Measurements from ENCODE around the gene CTSL. TPM values are rescaled to one million over a fixed set of nuclear protein-coding genes. Genes with fewer than 3 reads are reported as not detected.
"Not testable (repeated sequence)": the region's sequence is repeated elsewhere in the genome, so short reads cannot be mapped to it uniquely, and the experiment has no call there.

CTSL gene
- total and polyA plus RNA-seq, 3 donors from 2014 or later: 100 to 185 (median 105) TPM

DNA sequence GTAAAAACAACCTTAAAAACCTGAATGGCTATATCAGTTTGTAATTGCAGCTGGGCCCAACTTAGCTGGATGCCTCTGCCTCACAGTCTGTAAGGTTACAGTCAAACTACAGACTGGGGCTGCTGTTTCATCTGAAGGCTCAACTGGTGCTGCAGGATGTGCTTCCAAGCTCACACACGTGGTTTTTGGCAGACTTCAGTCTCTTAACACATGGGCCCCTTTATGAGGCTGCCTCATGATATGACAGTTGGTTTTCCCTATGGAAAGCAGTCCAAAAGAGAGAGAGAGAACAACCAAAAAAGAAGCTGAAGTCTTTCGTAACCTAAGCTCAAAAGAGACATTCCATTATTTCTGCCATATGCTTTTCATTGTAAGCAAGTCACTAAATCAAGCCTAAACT is 27.4 kb downstream of the CTSL start:
- intact Hi-C loops (cut with DNase I; ENCODE audit: low total_unique reads): no loop called here
- Histone ChIP-seq H3K36me3 (ENCODE audit: low read depth, missing control alignments) (no peaks in the 10 kb centered on the region), H3K9me3 (no peaks in the 10 kb centered on the region), H3K27me3 (no peaks in the 10 kb centered on the region), H3K4me1 (no peaks in the 10 kb centered on the region), H3K27ac (no peak overlapping the region), H3K4me3 (no peak overlapping the region)
- 46 to 49% methylated on average over 2 of the region's 2 CpGs for WGBS, 2 donors
- DNase-seq: no peak
- TF ChIP-seq, protein P1, sequence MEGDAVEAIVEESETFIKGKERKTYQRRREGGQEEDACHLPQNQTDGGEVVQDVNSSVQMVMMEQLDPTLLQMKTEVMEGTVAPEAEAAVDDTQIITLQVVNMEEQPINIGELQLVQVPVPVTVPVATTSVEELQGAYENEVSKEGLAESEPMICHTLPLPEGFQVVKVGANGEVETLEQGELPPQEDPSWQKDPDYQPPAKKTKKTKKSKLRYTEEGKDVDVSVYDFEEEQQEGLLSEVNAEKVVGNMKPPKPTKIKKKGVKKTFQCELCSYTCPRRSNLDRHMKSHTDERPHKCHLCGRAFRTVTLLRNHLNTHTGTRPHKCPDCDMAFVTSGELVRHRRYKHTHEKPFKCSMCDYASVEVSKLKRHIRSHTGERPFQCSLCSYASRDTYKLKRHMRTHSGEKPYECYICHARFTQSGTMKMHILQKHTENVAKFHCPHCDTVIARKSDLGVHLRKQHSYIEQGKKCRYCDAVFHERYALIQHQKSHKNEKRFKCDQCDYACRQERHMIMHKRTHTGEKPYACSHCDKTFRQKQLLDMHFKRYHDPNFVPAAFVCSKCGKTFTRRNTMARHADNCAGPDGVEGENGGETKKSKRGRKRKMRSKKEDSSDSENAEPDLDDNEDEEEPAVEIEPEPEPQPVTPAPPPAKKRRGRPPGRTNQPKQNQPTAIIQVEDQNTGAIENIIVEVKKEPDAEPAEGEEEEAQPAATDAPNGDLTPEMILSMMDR (IDR thresholded peaks at IDR 0.05): no peak
- no peak for TF ChIP-seq POLR2A (IDR thresholded peaks at IDR 0.05)

GRCh38 chr9:87758330-87758729 is 32.4 kb downstream of the CTSL start:
- intact Hi-C loops (cut with DNase I; ENCODE audit: low total_unique reads); H3K4me3 ChIP-seq; DNase-seq; H3K27me3 ChIP-seq; H3K9me3 ChIP-seq; H3K27ac ChIP-seq; H3K4me1 ChIP-seq; H3K36me3 ChIP-seq (ENCODE audit: low read depth, missing control alignments): not testable (repeated sequence)
- WGBS, 2 donors: no CpG with 5 or more reads among the region's 24 CpGs

DNA sequence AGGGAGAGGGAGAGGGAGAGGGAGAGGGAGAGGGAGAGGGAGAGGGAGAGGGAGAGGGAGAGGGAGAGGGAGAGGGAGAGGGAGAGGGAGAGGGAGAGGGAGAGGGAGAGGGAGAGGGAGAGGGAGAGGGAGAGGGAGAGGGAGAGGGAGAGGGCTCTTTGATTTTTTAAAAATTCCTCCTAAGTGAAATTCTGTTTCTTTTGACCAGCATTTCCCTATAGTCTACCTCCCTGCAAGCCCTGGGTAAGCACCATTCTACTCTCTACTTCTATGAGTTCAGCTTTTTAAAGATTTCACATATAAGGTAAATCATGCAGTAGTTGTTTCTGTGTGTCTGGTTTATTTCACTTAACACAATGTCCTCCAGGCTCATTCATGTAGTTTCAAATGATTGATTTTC is 34.1 kb downstream of the CTSL start:
- H3K9me3 ChIP-seq; H3K27ac ChIP-seq; DNase-seq; H3K4me1 ChIP-seq; H3K4me3 ChIP-seq; intact Hi-C loops (cut with DNase I; ENCODE audit: low total_unique reads); H3K36me3 ChIP-seq (ENCODE audit: low read depth, missing control alignments); H3K27me3 ChIP-seq: not testable (repeated sequence)

DNA sequence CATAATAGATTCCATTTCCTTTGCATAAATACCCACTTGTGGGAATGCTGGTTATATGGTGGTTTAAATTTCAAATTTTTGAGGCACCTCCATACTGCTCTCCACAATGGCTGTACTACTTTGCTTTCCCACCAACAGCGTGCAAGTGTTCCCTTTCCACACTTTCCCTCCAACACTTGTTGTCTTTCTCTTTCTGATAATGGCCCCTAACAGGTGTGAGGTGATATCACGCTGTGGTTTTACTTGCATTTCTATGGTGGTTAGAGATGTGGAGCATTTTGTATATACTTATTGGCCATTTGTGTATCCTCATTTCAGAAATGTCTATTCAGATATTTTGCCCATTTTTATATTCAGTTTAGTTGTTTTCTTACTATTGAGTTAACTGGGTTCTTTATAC is 34.6 kb downstream of the CTSL start:
- H3K4me3 ChIP-seq: no peak overlapping the region
- 77 to 79% methylated on average over 2 of the region's 2 CpGs for WGBS, 2 donors
- no peaks in the 10 kb centered on the region for H3K36me3 ChIP-seq (ENCODE audit: low read depth, missing control alignments)
- no peak for DNase-seq
- TF ChIP-seq, protein P1 (IDR thresholded peaks at IDR 0.05): no peak
- no peak for TF ChIP-seq POLR2A (IDR thresholded peaks at IDR 0.05)
- intact Hi-C loops (cut with DNase I; ENCODE audit: low total_unique reads): no loop called here
- no peak overlapping the region for H3K27ac ChIP-seq
- H3K9me3 ChIP-seq: no peaks in the 10 kb centered on the region
- H3K27me3 ChIP-seq: no peaks in the 10 kb centered on the region
- no peaks in the 10 kb centered on the region for H3K4me1 ChIP-seq

GRCh38 chr9:87763286-87763685 is 37.4 kb downstream of the CTSL start:
- DNase-seq: no peak
- Histone ChIP-seq H3K9me3 (no peaks in the 10 kb centered on the region), H3K27ac (no peak overlapping the region), H3K36me3 (ENCODE audit: low read depth, missing control alignments) (no peaks in the 10 kb centered on the region), H3K4me1 (no peaks in the 10 kb centered on the region), H3K27me3 (no peaks in the 10 kb centered on the region), H3K4me3 (no peak overlapping the region)
- 90 to 93% methylated on average over 6 of the region's 6 CpGs for WGBS, 2 donors
- TF ChIP-seq, protein P1 (IDR thresholded peaks at IDR 0.05): no peak
- TF ChIP-seq POLR2A (IDR thresholded peaks at IDR 0.05): no peak
- intact Hi-C loops (cut with DNase I; ENCODE audit: low total_unique reads): no loop called here

DNA sequence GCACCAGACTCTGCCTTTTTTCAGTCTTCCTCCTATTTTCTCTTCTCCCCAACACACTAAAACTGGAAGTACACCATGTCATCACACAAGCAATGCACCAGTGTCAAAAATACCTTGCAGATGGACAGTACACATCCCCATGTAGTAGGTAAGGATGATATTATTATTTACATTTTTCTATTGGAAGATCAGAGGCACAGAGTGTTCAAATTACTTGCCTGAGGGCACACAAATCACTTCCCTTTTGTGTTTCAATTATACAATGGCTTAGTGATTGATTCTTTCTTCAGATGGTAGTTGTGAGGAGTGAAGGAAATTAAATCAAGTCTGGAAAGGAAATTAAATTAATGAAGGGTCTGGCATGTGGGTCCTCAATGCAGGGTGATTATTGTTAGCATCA is 39.6 kb downstream of the CTSL start:
- no peak for DNase-seq
- intact Hi-C loops (cut with DNase I; ENCODE audit: low total_unique reads): no loop called here

More for the DNA sequence above, 39.6 kb downstream of the CTSL start:
- Histone ChIP-seq H3K27me3 (no peaks in the 10 kb centered on the region), H3K9me3 (no peaks in the 10 kb centered on the region), H3K36me3 (ENCODE audit: low read depth, missing control alignments) (no peaks in the 10 kb centered on the region), H3K27ac (no peak overlapping the region), H3K4me3 (no peak overlapping the region), H3K4me1 (no peaks in the 10 kb centered on the region)
- TF ChIP-seq, protein P1 (IDR thresholded peaks at IDR 0.05): no peak
- no peak for TF ChIP-seq POLR2A (IDR thresholded peaks at IDR 0.05)
